ENCODE data around the gene TCAIM.

The TCAIM gene

DNA sequence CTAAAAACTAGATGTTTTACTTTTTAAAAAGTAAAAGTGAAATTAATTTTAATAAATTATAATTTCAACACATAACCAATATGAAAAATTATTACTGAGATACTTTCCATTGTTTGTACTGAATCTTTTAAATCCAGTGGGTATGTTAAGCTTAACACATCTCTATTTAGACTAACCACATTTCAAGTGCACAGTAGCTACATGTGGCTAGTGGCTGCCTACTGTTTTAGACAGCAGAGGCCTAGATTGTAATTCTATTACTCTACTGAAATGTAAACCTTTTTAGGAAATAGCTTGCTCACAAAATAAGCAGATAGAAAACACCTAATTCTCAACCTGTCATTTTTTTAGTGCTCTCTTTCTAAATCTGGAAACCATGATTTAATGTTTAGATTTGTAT lies 4.9 kb downstream of the TCAIM start:
- TF ChIP-seq, protein P1, sequence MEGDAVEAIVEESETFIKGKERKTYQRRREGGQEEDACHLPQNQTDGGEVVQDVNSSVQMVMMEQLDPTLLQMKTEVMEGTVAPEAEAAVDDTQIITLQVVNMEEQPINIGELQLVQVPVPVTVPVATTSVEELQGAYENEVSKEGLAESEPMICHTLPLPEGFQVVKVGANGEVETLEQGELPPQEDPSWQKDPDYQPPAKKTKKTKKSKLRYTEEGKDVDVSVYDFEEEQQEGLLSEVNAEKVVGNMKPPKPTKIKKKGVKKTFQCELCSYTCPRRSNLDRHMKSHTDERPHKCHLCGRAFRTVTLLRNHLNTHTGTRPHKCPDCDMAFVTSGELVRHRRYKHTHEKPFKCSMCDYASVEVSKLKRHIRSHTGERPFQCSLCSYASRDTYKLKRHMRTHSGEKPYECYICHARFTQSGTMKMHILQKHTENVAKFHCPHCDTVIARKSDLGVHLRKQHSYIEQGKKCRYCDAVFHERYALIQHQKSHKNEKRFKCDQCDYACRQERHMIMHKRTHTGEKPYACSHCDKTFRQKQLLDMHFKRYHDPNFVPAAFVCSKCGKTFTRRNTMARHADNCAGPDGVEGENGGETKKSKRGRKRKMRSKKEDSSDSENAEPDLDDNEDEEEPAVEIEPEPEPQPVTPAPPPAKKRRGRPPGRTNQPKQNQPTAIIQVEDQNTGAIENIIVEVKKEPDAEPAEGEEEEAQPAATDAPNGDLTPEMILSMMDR (conservative IDR thresholded peaks at IDR 0.05), result no peak

DNA sequence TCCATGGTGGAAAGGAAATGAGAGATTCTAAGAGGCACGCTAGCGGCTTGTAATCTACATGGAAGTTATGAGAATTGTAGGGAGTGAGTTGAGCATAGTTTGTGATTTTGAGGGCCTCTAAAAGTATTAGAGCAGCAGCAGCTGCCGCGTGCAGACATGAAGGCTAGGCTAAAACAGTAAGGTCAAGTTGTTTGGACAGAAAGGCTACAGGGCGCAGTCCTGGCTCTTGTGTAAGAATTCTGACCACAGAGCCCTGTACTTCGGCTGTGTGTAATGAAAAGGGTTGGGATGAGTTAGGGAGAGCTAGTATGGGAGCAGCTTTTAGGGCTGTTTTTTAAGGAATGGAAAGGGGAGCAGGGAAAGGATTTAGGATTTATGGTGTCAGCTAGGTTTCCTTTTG lies 8.0 kb downstream of the TCAIM start:
- peak overlapping the region; percentile 70 for H3K27ac ChIP-seq

More for the DNA sequence above, 4.9 kb downstream of the TCAIM start:
- no peak overlapping the region for H3K27ac ChIP-seq

DNA sequence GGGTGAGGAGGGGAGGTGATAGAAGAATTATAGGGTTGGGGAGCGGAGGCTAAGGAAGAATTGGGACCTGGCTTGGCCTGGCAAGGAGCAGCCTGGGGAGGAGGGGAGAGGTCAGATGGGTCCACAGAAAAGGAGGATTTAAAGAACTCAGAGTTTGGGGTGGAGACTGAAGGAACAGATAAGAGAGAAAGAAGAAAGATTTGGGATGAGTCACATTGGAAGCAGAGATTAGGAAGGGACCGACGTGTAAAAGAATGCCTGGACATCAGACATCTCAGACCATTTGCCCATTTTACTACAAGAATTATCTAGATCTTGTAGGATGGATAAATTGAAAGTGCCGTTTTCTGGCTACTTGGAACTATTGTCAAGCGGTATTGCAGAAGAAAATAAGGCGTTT lies 10.4 kb downstream of the TCAIM start:
- TF ChIP-seq, protein P1 (conservative IDR thresholded peaks at IDR 0.05), result no peak
- H3K27ac ChIP-seq, result no peak overlapping the region

DNA sequence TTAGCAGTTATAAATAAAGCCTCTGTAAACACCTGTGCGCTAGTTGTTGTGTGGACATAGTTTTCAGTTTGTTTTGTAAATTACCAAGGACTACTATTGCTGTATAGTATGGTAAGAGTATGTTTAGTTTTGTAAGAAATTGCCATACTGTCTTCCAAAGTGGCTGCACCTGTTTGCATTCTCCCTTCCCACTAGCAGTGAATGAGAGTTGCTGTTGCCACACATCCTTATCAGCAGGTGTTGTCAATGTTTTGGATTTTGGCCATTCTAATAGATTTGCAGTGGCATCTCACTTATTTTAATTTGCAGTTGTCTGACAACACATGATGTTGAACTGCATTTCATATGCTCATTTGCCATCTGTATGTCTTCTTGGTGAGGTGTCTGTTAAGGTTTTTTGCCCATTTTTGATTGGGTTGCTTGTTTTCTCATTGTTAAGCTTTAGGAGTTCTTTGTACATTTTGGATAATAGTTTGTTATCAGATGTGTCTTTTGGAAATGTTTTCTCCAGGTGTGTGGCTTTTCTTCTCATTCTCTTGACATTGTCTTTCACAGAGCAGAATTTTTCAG lies 14.9 kb downstream of the TCAIM start:
- no peak overlapping the region for H3K27ac ChIP-seq
- TF ChIP-seq, protein P1 (conservative IDR thresholded peaks at IDR 0.05), result no peak

DNA sequence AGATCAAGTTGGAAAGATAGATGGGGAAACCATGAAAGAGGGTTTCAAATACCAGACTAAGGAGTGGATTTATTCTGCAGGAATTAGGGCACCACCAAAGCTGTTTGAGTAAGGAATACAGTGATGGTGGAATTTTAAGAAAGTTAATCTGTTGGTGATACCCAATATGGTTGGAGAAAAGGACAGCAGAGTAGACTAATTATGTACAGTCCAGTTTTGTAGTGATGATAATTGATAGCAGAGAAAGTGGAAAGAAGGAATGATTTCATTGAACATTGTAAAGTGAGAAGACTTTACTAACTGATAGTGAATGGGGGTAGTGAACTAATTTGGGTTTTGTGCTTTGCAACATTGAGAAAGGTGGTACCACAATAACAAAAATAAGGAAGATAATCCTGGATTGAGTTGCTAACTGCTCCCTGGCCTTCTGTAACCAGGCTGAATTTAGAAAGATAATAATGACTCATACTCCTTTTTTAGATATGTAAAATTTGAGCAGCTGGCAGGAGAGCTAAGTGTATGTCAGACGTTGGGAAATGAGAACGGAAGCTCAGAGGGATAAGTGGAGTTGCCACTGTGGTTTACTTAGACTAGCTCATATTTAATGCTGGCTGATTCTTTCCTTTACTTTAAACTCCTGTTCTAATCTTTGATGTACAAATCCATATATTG lies 16.9 kb downstream of the TCAIM start:
- TF ChIP-seq, protein P1 (conservative IDR thresholded peaks at IDR 0.05), result no peak
- no peak overlapping the region for H3K27ac ChIP-seq

DNA sequence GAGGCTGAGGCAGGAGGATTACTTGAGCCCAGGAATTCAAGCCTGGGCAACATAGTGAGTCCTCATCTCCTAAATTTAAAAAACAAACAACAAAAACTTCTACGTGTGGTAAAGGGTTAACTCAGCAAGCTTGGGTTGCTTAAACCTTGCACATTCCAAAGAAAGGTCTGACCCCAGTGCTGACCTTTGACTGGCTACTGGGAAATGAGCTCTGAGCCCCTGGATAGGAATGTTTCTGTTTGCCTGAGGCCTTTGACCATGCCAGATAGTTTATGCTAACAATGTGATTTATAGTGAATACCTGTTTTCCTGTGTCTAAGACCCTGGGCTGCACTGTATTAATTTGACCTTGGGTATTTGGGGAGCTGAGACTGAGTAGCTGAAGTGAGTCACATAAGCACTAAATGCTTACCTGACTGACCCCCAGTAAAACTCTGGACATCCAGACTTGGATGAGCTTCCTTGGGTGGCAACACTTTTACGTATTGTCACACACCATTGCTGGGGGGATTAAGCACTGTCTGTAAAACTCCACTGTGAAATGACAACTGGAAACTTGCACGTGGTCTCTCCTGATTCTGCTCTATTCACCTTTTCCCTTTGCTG lies 20.7 kb downstream of the TCAIM start:
- TF ChIP-seq, protein P1 (conservative IDR thresholded peaks at IDR 0.05), result no peak
- no peak overlapping the region for H3K27ac ChIP-seq

DNA sequence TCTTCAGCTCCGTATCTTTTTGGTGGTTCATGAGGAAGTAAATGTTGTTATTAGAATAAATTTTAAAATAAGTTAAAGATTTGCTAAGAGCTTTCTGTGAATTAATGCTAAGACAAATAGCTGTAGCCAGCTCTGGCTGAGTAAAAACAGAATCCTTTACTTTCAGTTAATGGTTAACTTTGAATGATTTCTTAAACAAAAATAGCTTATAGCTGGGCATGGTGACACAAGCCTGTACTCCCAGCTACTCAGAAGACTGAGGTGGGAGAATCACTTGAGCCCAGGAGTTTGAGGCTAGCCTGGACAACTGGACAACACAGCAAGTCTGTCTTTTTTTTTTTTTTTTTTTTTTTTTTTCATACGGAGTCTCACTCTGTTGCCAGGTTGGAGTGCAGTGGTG lies 25.0 kb downstream of the TCAIM start:
- TF ChIP-seq, protein P1 (conservative IDR thresholded peaks at IDR 0.05), result no peak
- H3K27ac ChIP-seq, result peak overlapping the region; percentile 56

DNA sequence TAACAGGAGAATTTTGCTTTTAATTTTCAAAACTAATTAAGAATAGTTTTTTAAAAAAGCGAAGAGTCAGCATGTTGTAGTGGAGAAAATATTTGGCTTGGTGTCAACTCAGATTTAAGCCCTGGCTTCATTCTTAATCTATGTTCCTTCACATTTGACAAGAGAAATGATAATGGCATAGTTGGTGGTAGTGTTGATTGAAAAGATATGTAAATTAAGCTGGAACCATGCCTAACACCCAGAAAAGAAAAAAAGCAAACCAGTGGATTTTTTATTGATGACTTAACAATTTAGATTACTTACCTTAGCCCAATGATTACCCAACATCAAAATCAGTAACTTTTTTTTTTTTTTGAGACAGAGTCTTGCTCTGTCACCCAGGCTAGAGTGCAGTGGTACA lies 27.4 kb downstream of the TCAIM start:
- TF ChIP-seq, protein P1 (conservative IDR thresholded peaks at IDR 0.05), result no peak
- no peak overlapping the region for H3K27ac ChIP-seq

Measured in VCaP (cell line).